AG04449 (cell line): ENCODE data around the gene PRR29.

Source experiments
- CTCF ChIA-PET: fragments of 350-600 bp; formaldehyde crosslinking; extraction: SDS; loops from one replicate; lab custom pipeline; 2021; ENCODE audit warnings: antibody characterized with exemption; lab: Yijun Ruan, JAX
- POLR2A ChIA-PET: fragments of 400-600, 350-600 bp; formaldehyde crosslinking; extraction: SDS; loops from one replicate; lab custom pipeline; 2020; ENCODE audit warnings: antibody characterized with exemption, inconsistent platforms; lab: Yijun Ruan, JAX
- DNase-seq: peaks from one replicate; pipeline ENCODE4 v3.0.0-alpha.2; 2010; ENCODE audit warnings: low read depth, low spot score
- H3K4me3 ChIP-seq: 2 replicates; pipeline ENCODE4 v1.5.1; 2011; ENCODE audit warnings: low read depth, mild to moderate bottlenecking, control low read depth, low read length
- TF ChIP-seq, protein P1 (sequence below): IDR thresholded peaks from one replicate; pipeline ENCODE4 v1.5.1; 2011; ENCODE audit warnings: mild to moderate bottlenecking, moderate library complexity, low read length, control low read depth, inconsistent platforms; ENCODE audit not compliant: insufficient read depth; ENCODE audit errors: missing control alignments

The PRR29 gene

GRCh38 chr17:63998050-63998720, at the start of gene PRR29:
Gene PRR29, plus strand, starts transcription at chr17:63998351. Its CDS starts 14 bp downstream, at chr17:63998365.
- ChIA-PET CTCF (interaction anchor here (0.6 to 2.6 kb wide), 6 partner anchors 12 to 109 kb away, joined by 3 to 11 read pairs (median 5); partner anchors contain the start of gene GH1), POLR2A (no interaction called here)
- no peak for DNase-seq
- H3K4me3 ChIP-seq, result peak within 1 kb of the TSS; percentile 71
- TF ChIP-seq, protein P1, sequence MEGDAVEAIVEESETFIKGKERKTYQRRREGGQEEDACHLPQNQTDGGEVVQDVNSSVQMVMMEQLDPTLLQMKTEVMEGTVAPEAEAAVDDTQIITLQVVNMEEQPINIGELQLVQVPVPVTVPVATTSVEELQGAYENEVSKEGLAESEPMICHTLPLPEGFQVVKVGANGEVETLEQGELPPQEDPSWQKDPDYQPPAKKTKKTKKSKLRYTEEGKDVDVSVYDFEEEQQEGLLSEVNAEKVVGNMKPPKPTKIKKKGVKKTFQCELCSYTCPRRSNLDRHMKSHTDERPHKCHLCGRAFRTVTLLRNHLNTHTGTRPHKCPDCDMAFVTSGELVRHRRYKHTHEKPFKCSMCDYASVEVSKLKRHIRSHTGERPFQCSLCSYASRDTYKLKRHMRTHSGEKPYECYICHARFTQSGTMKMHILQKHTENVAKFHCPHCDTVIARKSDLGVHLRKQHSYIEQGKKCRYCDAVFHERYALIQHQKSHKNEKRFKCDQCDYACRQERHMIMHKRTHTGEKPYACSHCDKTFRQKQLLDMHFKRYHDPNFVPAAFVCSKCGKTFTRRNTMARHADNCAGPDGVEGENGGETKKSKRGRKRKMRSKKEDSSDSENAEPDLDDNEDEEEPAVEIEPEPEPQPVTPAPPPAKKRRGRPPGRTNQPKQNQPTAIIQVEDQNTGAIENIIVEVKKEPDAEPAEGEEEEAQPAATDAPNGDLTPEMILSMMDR, result no peak

- no peak for DNase-seq
- H3K4me3 ChIP-seq, result no peak overlapping the region
- TF ChIP-seq, protein P1, result no peak
- CTCF ChIA-PET, result interaction anchor here (1.3 to 2.5 kb wide), 2 partner anchors 10 to 76 kb away, joined by 3 to 7 read pairs; no protein-coding TSS in a partner anchor
- POLR2A ChIA-PET, result no interaction called here
These were observed 49.6 kb upstream of the PRR29 start for GRCh38 chr17:63948521-63948920.

DNA sequence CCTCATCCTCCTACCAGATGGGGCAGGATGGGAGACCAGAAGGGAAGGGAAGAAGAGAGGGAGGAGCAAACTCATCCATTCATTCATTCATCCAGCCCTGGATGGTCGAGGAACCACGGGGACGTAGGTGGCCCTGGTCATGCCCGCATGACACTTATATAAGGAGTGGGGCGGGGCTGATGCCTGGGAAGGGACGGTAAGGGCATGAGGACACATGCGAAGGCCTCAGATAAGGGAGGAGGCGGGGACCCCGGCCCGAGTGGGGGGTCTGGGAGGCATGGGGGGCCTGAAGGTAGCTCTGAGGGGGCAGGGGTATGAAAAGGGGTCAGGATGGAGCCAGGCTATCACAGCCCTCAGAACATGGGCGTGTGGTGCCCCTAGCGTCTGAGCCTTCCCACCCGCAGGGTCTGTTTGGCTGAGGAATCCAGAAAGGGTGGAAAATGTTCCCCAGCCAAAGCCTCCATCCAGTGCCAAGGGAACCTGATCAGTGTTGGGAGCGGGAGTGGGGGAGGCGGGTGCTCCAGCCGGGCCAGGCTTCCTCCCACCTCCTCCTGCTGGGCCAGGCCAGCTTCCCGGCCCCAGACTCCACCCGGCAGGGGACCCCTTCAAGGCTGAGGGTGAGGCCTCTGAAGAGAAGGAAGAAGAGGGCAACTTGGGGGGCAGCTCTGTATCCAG, 48.4 kb upstream of the PRR29 start:
- TF ChIP-seq, protein P1, result no peak
- CTCF ChIA-PET, result interaction anchor here (1.1 to 2.5 kb wide), 8 partner anchors 8 to 183 kb away, joined by 3 to 11 read pairs (median 5); partner anchors contain the start of gene GH1
- H3K4me3 ChIP-seq, result no peak overlapping the region
- no peak for DNase-seq
- POLR2A ChIA-PET, result no interaction called here

- DNase-seq, result no peak
- TF ChIP-seq, protein P1, result no peak
- no peak overlapping the region for H3K4me3 ChIP-seq
- ChIA-PET POLR2A (no interaction called here), CTCF (interaction anchor here (0.6 to 2.5 kb wide), 10 partner anchors 7 to 182 kb away, joined by 3 to 11 read pairs (median 4); no protein-coding TSS in a partner anchor)
These were observed 46.9 kb upstream of the PRR29 start for GRCh38 chr17:63950940-63951907.

DNA sequence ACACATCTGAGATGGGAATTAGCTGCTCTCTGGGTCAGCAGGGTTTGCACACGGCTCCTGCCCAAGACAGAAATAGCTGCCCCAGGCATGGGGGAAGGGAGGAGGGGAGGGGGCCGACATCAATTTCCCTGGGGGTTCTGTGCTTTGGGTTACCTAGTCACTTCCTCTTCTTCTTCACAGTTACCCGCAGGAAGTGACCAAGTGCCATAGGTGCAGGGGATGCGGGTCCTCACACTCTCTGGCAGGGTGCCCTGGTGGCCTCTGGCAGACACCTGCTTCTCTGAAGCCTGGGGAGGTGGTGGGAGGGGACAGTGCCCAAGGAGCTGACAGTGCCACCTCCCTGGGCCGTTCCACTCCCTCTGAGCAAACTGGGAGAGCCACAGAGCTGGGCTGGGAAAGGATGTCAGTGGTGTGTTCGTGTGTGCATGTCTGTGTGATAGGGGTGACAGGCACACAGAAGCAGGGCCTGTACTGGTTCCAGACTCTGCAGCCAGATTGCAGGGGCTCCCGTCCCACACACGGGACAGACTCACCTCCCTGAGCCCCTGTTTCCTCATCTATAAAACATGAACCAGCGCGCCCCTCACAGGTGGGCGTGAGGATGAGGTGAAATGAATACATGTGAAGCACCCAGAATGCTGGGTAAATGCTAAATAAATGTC, 43.6 kb upstream of the PRR29 start:
- no peak for DNase-seq
- H3K4me3 ChIP-seq, result no peak overlapping the region
- POLR2A ChIA-PET, result no interaction called here
- TF ChIP-seq, protein P1, result no peak
- CTCF ChIA-PET, result interaction anchor here (0.7 to 4.8 kb wide), 5 partner anchors 8 to 36 kb away, joined by 3 to 44 read pairs (median 3); partner anchors contain the start of gene GH1
